SK-N-SH treated with all-trans-retinoic acid at 6 μM for 48 hours (cell line): ENCODE measurements around the gene GJA5.

ENCODE experiments used
- CREB5 ChIP-seq: fragments of 250-450 bp; sonication (Bioruptor Pico); IDR thresholded peaks from 2 replicates; pipeline ENCODE4 v1.5.1; 2020; ENCODE audit warnings: low read depth, mild to moderate bottlenecking, moderate library complexity
- GLIS3 ChIP-seq: fragments of 250-450 bp; sonication (Bioruptor Pico); IDR thresholded peaks from 2 replicates; pipeline ENCODE4 v1.5.0; 2020; ENCODE audit warnings: mild to moderate bottlenecking, moderate library complexity
- PPARA ChIP-seq: fragments of 250-450 bp; sonication (Bioruptor Pico); IDR thresholded peaks from 2 replicates; pipeline ENCODE4 v1.5.0; 2020; ENCODE audit warnings: mild to moderate bottlenecking, borderline replicate concordance
- SNAI2 ChIP-seq: fragments of 250-450 bp; sonication (Bioruptor Pico); IDR thresholded peaks from 2 replicates; pipeline ENCODE4 v1.5.0; 2020; ENCODE audit warnings: mild to moderate bottlenecking, moderate library complexity
- ZFP3 ChIP-seq: fragments of 250-450 bp; sonication (Bioruptor Pico); IDR thresholded peaks from 2 replicates; pipeline ENCODE4 v1.5.0; 2020; ENCODE audit warnings: mild to moderate bottlenecking, moderate library complexity
- ZNF70 ChIP-seq: fragments of 450-650 bp; formaldehyde crosslinking; IDR thresholded peaks from 2 replicates; pipeline ENCODE4 v1.5.0; 2020; ENCODE audit warnings: mild to moderate bottlenecking, moderate library complexity
- TF ChIP-seq, protein P1 (sequence below): fragments of 250-450 bp; sonication (Bioruptor Pico); IDR thresholded peaks from 2 replicates; pipeline ENCODE4 v1.8.0; 2020; ENCODE audit warnings: mild to moderate bottlenecking, moderate library complexity, borderline replicate concordance

GRCh38 chr1:147720557-147720956, 39.8 kb downstream of the GJA5 start:
- no peak for TF ChIP-seq CREB5
- TF ChIP-seq, protein P1, sequence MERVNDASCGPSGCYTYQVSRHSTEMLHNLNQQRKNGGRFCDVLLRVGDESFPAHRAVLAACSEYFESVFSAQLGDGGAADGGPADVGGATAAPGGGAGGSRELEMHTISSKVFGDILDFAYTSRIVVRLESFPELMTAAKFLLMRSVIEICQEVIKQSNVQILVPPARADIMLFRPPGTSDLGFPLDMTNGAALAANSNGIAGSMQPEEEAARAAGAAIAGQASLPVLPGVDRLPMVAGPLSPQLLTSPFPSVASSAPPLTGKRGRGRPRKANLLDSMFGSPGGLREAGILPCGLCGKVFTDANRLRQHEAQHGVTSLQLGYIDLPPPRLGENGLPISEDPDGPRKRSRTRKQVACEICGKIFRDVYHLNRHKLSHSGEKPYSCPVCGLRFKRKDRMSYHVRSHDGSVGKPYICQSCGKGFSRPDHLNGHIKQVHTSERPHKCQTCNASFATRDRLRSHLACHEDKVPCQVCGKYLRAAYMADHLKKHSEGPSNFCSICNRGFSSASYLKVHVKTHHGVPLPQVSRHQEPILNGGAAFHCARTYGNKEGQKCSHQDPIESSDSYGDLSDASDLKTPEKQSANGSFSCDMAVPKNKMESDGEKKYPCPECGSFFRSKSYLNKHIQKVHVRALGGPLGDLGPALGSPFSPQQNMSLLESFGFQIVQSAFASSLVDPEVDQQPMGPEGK (CRISPR knock-in tag) = no peak
- TF ChIP-seq ZNF70 (CRISPR knock-in tag) = no peak
- TF ChIP-seq SNAI2 (CRISPR knock-in tag) = no peak
- no peak for TF ChIP-seq PPARA (CRISPR knock-in tag)
- TF ChIP-seq GLIS3 (CRISPR knock-in tag) = no peak
- TF ChIP-seq ZFP3 (CRISPR knock-in tag) = no peak
